ENCODE results near the gene CNTNAP4.

The CNTNAP4 gene

GRCh38 chr16:76303637-76304314 is 26.6 kb downstream of the CNTNAP4 start:
- Histone ChIP-seq H2BK120ac (ENCODE audit: low read depth, low read length) (no peak overlapping the region), H4K91ac (ENCODE audit: low read length) (no peak overlapping the region), H3K36me3 (ENCODE audit: control insufficient read depth in 1 of 2, insufficient read depth in 2 of 2, low read depth in 1 of 2, low read length in 2 of 2) (no peaks in the 10 kb centered on the region), H3K23ac (ENCODE audit: low read length in 2 of 2) (no peak overlapping the region), H3K4me3 (ENCODE audit: insufficient read depth in 1 of 2, low read depth in 1 of 2, low read length in 2 of 2) (peak overlapping the region in 1 of 2 experiments; percentile 47), H3K18ac (ENCODE audit: low read depth in 1 of 2, low read length in 2 of 2) (no peak overlapping the region), H3K4ac (ENCODE audit: low read depth in 1 of 2, low read length in 2 of 2) (no peak overlapping the region), H3K14ac (ENCODE audit: low read length in 2 of 2) (no peak overlapping the region), H3K4me1 (ENCODE audit: control insufficient read depth, insufficient read depth, low read depth, low read length) (no peaks in the 10 kb centered on the region), H2BK5ac (ENCODE audit: low read depth, low read length, poor library complexity, severe bottlenecking) (no peak overlapping the region), H2AFZ (ENCODE audit: low read depth, low read length) (peak overlapping the region; percentile 23), H2BK12ac (ENCODE audit: low read length in 2 of 2) (no peak overlapping the region), H3K27me3 (ENCODE audit: control insufficient read depth in 1 of 2, insufficient read depth in 1 of 2, low read length in 2 of 2) (no peaks in the 10 kb centered on the region), H3K4me2 (ENCODE audit: low read length, poor library complexity, severe bottlenecking) (no peak overlapping the region), H3K9ac (ENCODE audit: low read length) (peak overlapping the region; percentile 72), H4K8ac (ENCODE audit: low read length) (no peak overlapping the region), H3K79me1 (replicated peaks; ENCODE audit: low read length, poor library complexity, severe bottlenecking) (no peaks in the 10 kb centered on the region), H3K9me3 (ENCODE audit: control insufficient read depth, low read length) (no peaks in the 10 kb centered on the region), H2AK5ac (ENCODE audit: low read length, severe bottlenecking) (no peak overlapping the region), H3K27ac (ENCODE audit: low read length, poor library complexity, severe bottlenecking) (no peak overlapping the region), H2BK15ac (ENCODE audit: low read depth, poor library complexity, severe bottlenecking) (no peak overlapping the region)
- no peak for DNase-seq
- WGBS, result 93% methylated on average over 2 of the region's 4 CpGs

DNA sequence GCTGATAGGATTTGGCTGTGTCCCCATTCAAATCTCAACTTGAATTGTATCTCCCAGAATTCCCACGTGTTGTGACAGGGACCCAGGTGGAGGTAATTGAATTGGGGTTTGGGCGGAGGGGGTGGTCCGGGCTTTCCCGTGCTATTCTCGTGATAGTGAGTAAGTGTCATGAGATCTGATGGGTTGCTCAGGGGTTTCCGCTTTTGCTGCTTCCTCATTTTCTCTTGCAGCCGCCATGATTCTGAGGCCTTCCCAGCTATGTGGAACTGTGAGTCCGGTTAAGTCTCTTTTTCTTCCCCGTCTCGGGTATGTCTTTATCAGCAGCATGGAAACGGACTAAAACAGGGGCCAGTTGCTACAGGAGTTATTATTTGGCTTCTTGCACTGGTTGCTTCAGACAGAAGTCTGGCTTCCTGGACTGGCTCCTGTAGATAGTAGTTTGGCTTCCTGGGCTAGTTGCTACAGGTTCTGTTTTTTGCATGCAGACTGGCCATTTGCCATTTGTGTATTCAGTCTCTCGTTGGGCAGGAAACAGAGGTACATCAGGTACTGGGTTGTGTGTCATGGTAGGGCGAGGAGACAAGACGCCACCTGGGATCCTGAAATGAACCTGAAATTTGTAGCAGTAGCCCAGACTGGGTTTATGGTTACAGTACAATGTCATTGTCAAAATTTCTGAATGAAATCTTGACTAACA is 32.6 kb downstream of the CNTNAP4 start:
- no peaks in the 10 kb centered on the region for H3K79me1 ChIP-seq (replicated peaks; ENCODE audit: low read length, poor library complexity, severe bottlenecking)
- H2AFZ ChIP-seq (ENCODE audit: low read depth, low read length), result no peak overlapping the region
- no peak overlapping the region for H3K27ac ChIP-seq (ENCODE audit: low read length, poor library complexity, severe bottlenecking)
- WGBS, result 86% methylated on average over 14 of the region's 14 CpGs
- no peaks in the 10 kb centered on the region for H3K36me3 ChIP-seq (ENCODE audit: control insufficient read depth in 1 of 2, insufficient read depth in 2 of 2, low read depth in 1 of 2, low read length in 2 of 2)
- H2BK15ac ChIP-seq (ENCODE audit: low read depth, poor library complexity, severe bottlenecking), result no peak overlapping the region
- no peak overlapping the region for H3K4me2 ChIP-seq (ENCODE audit: low read length, poor library complexity, severe bottlenecking)
- no peak overlapping the region for H3K4ac ChIP-seq (ENCODE audit: low read depth in 1 of 2, low read length in 2 of 2)
- no peak overlapping the region for H2AK5ac ChIP-seq (ENCODE audit: low read length, severe bottlenecking)
- no peak overlapping the region for H3K4me3 ChIP-seq (ENCODE audit: insufficient read depth in 1 of 2, low read depth in 1 of 2, low read length in 2 of 2)
- no peaks in the 10 kb centered on the region for H3K9me3 ChIP-seq (ENCODE audit: control insufficient read depth, low read length)
- H3K23ac ChIP-seq (ENCODE audit: low read length in 2 of 2), result no peak overlapping the region
- no peak overlapping the region for H3K9ac ChIP-seq (ENCODE audit: low read length)
- no peak overlapping the region for H2BK12ac ChIP-seq (ENCODE audit: low read length in 2 of 2)
- no peak overlapping the region for H4K8ac ChIP-seq (ENCODE audit: low read length)
- no peak overlapping the region for H3K18ac ChIP-seq (ENCODE audit: low read depth in 1 of 2, low read length in 2 of 2)
- H3K14ac ChIP-seq (ENCODE audit: low read length in 2 of 2), result no peak overlapping the region
- no peaks in the 10 kb centered on the region for H3K4me1 ChIP-seq (ENCODE audit: control insufficient read depth, insufficient read depth, low read depth, low read length)
- H2BK120ac ChIP-seq (ENCODE audit: low read depth, low read length), result no peak overlapping the region
- DNase-seq, result no peak
- H4K91ac ChIP-seq (ENCODE audit: low read length), result no peak overlapping the region
- H2BK5ac ChIP-seq (ENCODE audit: low read depth, low read length, poor library complexity, severe bottlenecking), result no peak overlapping the region
- no peaks in the 10 kb centered on the region for H3K27me3 ChIP-seq (ENCODE audit: control insufficient read depth in 1 of 2, insufficient read depth in 1 of 2, low read length in 2 of 2)

GRCh38 chr16:76311260-76311659 is 34.1 kb downstream of the CNTNAP4 start:
- Histone ChIP-seq H3K9me3 (ENCODE audit: control insufficient read depth, low read length) (no peaks in the 10 kb centered on the region), H2BK12ac (ENCODE audit: low read length in 2 of 2) (no peak overlapping the region), H2BK120ac (ENCODE audit: low read depth, low read length) (no peak overlapping the region), H4K8ac (ENCODE audit: low read length) (no peak overlapping the region), H3K18ac (ENCODE audit: low read depth in 1 of 2, low read length in 2 of 2) (no peak overlapping the region), H2AFZ (ENCODE audit: low read depth, low read length) (no peak overlapping the region), H3K4me2 (ENCODE audit: low read length, poor library complexity, severe bottlenecking) (no peak overlapping the region), H4K91ac (ENCODE audit: low read length) (no peak overlapping the region), H2BK15ac (ENCODE audit: low read depth, poor library complexity, severe bottlenecking) (no peak overlapping the region), H2AK5ac (ENCODE audit: low read length, severe bottlenecking) (no peak overlapping the region), H3K4me1 (ENCODE audit: control insufficient read depth, insufficient read depth, low read depth, low read length) (no peaks in the 10 kb centered on the region), H3K27me3 (ENCODE audit: control insufficient read depth in 1 of 2, insufficient read depth in 1 of 2, low read length in 2 of 2) (no peaks in the 10 kb centered on the region), H3K79me1 (replicated peaks; ENCODE audit: low read length, poor library complexity, severe bottlenecking) (no peaks in the 10 kb centered on the region), H3K4ac (ENCODE audit: low read depth in 1 of 2, low read length in 2 of 2) (no peak overlapping the region), H3K23ac (ENCODE audit: low read length in 2 of 2) (no peak overlapping the region), H2BK5ac (ENCODE audit: low read depth, low read length, poor library complexity, severe bottlenecking) (no peak overlapping the region), H3K36me3 (ENCODE audit: control insufficient read depth in 1 of 2, insufficient read depth in 2 of 2, low read depth in 1 of 2, low read length in 2 of 2) (no peaks in the 10 kb centered on the region), H3K4me3 (ENCODE audit: insufficient read depth in 1 of 2, low read depth in 1 of 2, low read length in 2 of 2) (no peak overlapping the region), H3K27ac (ENCODE audit: low read length, poor library complexity, severe bottlenecking) (no peak overlapping the region), H3K14ac (ENCODE audit: low read length in 2 of 2) (no peak overlapping the region), H3K9ac (ENCODE audit: low read length) (no peak overlapping the region)
- DNase-seq, result no peak
- no CpG with 5 or more reads among the region's 2 CpGs for WGBS

- Histone ChIP-seq H3K27me3 (ENCODE audit: control insufficient read depth in 1 of 2, insufficient read depth in 1 of 2, low read length in 2 of 2) (no peaks in the 10 kb centered on the region), H4K91ac (ENCODE audit: low read length) (no peak overlapping the region), H3K9ac (ENCODE audit: low read length) (no peak overlapping the region), H3K4me1 (ENCODE audit: control insufficient read depth, insufficient read depth, low read depth, low read length) (no peaks in the 10 kb centered on the region), H2BK12ac (ENCODE audit: low read length in 2 of 2) (no peak overlapping the region), H2AFZ (ENCODE audit: low read depth, low read length) (no peak overlapping the region), H2BK120ac (ENCODE audit: low read depth, low read length) (no peak overlapping the region), H3K23ac (ENCODE audit: low read length in 2 of 2) (no peak overlapping the region), H3K27ac (ENCODE audit: low read length, poor library complexity, severe bottlenecking) (no peak overlapping the region), H3K18ac (ENCODE audit: low read depth in 1 of 2, low read length in 2 of 2) (no peak overlapping the region), H3K4me3 (ENCODE audit: insufficient read depth in 1 of 2, low read depth in 1 of 2, low read length in 2 of 2) (no peak overlapping the region), H2BK5ac (ENCODE audit: low read depth, low read length, poor library complexity, severe bottlenecking) (no peak overlapping the region), H3K9me3 (ENCODE audit: control insufficient read depth, low read length) (no peaks in the 10 kb centered on the region), H4K8ac (ENCODE audit: low read length) (no peak overlapping the region), H3K4ac (ENCODE audit: low read depth in 1 of 2, low read length in 2 of 2) (no peak overlapping the region), H3K36me3 (ENCODE audit: control insufficient read depth in 1 of 2, insufficient read depth in 2 of 2, low read depth in 1 of 2, low read length in 2 of 2) (no peaks in the 10 kb centered on the region), H2AK5ac (ENCODE audit: low read length, severe bottlenecking) (no peak overlapping the region), H3K4me2 (ENCODE audit: low read length, poor library complexity, severe bottlenecking) (no peak overlapping the region), H3K14ac (ENCODE audit: low read length in 2 of 2) (no peak overlapping the region), H2BK15ac (ENCODE audit: low read depth, poor library complexity, severe bottlenecking) (no peak overlapping the region), H3K79me1 (replicated peaks; ENCODE audit: low read length, poor library complexity, severe bottlenecking) (no peaks in the 10 kb centered on the region)
- no peak for DNase-seq
These were observed 41.4 kb downstream of the CNTNAP4 start for GRCh38 chr16:76318565-76318964.

Measured in mesenchymal stem cell (in vitro differentiated cells and primary cell).